ENCODE data around the gene COQ9.

GRCh38 chr16:57416084-57416483, 31.2 kb upstream of the COQ9 start:
- no peak for TF ChIP-seq EZH2phosphoT487 (IDR thresholded peaks at IDR 0.05; ENCODE audit: borderline replicate concordance)
- no peak for TF ChIP-seq ZNF274 (IDR thresholded peaks at IDR 0.05; ENCODE audit: low read depth, low read length)
- TF ChIP-seq CTCF (IDR thresholded peaks at IDR 0.05 in 2 of 3, conservative IDR thresholded peaks at IDR 0.05 in 1 of 3; ENCODE audit: borderline replicate concordance in 1 of 3, insufficient read depth in 1 of 3, low read depth in 2 of 3, low read length in 2 of 3): no peak
- TF ChIP-seq ELF1 (IDR thresholded peaks at IDR 0.05; ENCODE audit: borderline replicate concordance, low read depth): no peak
- TF ChIP-seq YY1 (IDR thresholded peaks at IDR 0.05; ENCODE audit: extremely low read depth, insufficient replicate concordance, low read depth, low read length): no peak
- no peak for TF ChIP-seq FOSL1 (IDR thresholded peaks at IDR 0.05; ENCODE audit: low read depth)
